ENCODE measurements around the gene MMP2. TPM values are rescaled to one million over a fixed set of nuclear protein-coding genes. Genes with fewer than 3 reads are reported as not detected.

The MMP2 gene
- total RNA-seq, 1 experiment from 2014 or later = 0.91 TPM

DNA sequence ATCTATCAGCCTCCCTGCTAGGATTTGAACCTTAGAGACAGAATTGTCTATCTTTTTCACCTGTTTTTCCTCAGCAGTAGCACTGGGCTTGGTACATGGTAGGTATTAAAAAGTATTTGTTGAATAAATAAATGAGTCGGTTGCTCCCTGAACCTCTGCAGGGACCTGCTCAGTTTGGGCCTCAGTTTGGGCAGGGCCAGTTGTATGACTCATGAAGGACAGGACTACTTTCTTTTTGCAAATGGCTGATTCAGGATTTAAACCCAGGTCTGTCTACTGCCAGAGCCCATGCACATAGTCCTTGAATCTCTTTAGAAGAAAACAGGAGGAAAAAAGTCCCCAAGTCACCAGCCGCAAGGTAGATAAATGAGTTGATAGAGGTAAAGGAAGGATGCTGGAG is 3.1 kb downstream of the MMP2 start:
- H3K4me3 Mint-ChIP-seq (ENCODE audit: unreplicated experiment) = no peak overlapping the region
- H3K27ac Mint-ChIP-seq (ENCODE audit: unreplicated experiment) = no peak overlapping the region
- CTCF ChIA-PET = no interaction called here
- no peak for DNase-seq
- POLR2A ChIA-PET = no interaction called here
- no peaks in the 10 kb centered on the region for H3K9me3 Mint-ChIP-seq (ENCODE audit: unreplicated experiment)
- H3K36me3 ChIP-seq (ENCODE audit: control insufficient read depth, insufficient read depth, low read length) = no peaks in the 10 kb centered on the region
- H3K9me3 ChIP-seq = no peaks in the 10 kb centered on the region
- no TSS peak for BruUV-seq (replicated peaks)
- H3K4me1 ChIP-seq = no peaks in the 10 kb centered on the region
- no peaks in the 10 kb centered on the region for H3K27me3 ChIP-seq (replicated peaks; ENCODE audit: control insufficient read depth, insufficient read depth, low read length)
- intact Hi-C loops (cut with micrococcal nuclease; ENCODE audit: unreplicated experiment) = no loop called here
- H3K27me3 Mint-ChIP-seq (ENCODE audit: insufficient read depth, unreplicated experiment) = peaks cover 18% of the 10 kb centered on the region
- no peaks in the 10 kb centered on the region for H3K36me3 Mint-ChIP-seq (ENCODE audit: insufficient read depth, unreplicated experiment)
- H3K4me3 ChIP-seq (ENCODE audit: low read depth, low read length) = no peak overlapping the region
- TF ChIP-seq, protein P1, sequence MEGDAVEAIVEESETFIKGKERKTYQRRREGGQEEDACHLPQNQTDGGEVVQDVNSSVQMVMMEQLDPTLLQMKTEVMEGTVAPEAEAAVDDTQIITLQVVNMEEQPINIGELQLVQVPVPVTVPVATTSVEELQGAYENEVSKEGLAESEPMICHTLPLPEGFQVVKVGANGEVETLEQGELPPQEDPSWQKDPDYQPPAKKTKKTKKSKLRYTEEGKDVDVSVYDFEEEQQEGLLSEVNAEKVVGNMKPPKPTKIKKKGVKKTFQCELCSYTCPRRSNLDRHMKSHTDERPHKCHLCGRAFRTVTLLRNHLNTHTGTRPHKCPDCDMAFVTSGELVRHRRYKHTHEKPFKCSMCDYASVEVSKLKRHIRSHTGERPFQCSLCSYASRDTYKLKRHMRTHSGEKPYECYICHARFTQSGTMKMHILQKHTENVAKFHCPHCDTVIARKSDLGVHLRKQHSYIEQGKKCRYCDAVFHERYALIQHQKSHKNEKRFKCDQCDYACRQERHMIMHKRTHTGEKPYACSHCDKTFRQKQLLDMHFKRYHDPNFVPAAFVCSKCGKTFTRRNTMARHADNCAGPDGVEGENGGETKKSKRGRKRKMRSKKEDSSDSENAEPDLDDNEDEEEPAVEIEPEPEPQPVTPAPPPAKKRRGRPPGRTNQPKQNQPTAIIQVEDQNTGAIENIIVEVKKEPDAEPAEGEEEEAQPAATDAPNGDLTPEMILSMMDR (IDR thresholded peaks at IDR 0.05; ENCODE audit: insufficient read depth in 1 of 2, low read depth in 1 of 2, low read length in 1 of 2, severe bottlenecking in 1 of 2, unreplicated experiment in 1 of 2) = no peak
- peaks cover 6% of the 10 kb centered on the region for H3K4me1 Mint-ChIP-seq (ENCODE audit: low read depth, unreplicated experiment)

DNA sequence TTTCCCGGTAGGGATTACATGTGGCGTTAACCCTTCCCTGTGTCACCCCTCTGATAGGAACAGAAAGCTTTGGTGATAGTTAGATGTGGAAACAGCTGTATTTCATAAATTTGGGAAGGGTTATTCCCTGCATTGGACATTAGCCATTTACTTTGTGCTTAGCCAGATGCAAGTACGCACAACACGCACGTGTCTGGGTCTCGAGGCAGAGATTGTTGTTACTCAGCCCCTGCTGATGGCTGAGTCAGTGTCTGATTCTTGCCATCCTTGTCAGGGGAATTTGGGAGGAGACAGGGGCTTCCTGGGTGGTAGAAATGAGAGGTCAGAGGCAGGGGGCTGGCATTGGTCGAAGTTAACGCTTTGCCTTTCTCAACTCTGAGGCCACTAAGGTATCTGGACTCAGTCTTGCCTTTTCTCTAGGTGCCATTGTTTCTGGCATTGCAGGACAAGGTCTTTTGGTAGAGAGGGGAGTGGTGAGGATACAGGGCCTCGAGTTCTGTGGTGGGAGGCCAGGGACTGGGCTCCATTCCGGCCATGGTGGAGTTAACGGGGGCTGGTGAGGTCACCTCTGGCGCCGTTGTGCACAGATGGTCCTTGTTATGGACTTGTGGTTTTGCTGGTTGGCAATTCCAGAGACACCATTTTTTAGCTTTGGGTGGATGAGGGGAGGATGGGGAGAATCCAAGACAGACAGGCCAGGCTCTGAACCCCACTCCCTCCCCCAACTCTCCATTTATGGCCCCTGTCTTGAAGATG is 8.2 kb downstream of the MMP2 start:
- Mint-ChIP-seq H3K36me3 (ENCODE audit: insufficient read depth, unreplicated experiment) (no peaks in the 10 kb centered on the region), H3K4me1 (ENCODE audit: low read depth, unreplicated experiment) (no peaks in the 10 kb centered on the region), H3K9me3 (ENCODE audit: unreplicated experiment) (no peaks in the 10 kb centered on the region), H3K27me3 (ENCODE audit: insufficient read depth, unreplicated experiment) (peaks cover 8% of the 10 kb centered on the region), H3K27ac (ENCODE audit: unreplicated experiment) (no peak overlapping the region), H3K4me3 (ENCODE audit: unreplicated experiment) (no peak overlapping the region)
- Histone ChIP-seq H3K36me3 (ENCODE audit: control insufficient read depth, insufficient read depth, low read length) (no peaks in the 10 kb centered on the region), H3K9me3 (no peaks in the 10 kb centered on the region), H3K4me3 (ENCODE audit: low read depth, low read length) (no peak overlapping the region), H3K27me3 (replicated peaks; ENCODE audit: control insufficient read depth, insufficient read depth, low read length) (no peaks in the 10 kb centered on the region), H3K4me1 (no peaks in the 10 kb centered on the region)
- intact Hi-C loops (cut with micrococcal nuclease; ENCODE audit: unreplicated experiment) = no loop called here
- TF ChIP-seq, protein P1 (IDR thresholded peaks at IDR 0.05; ENCODE audit: insufficient read depth in 1 of 2, low read depth in 1 of 2, low read length in 1 of 2, severe bottlenecking in 1 of 2, unreplicated experiment in 1 of 2) = no peak
- ChIA-PET POLR2A (no interaction called here), CTCF (no interaction called here)
- DNase-seq = peak in 1 of 2 experiments; percentile 13
- BruUV-seq (replicated peaks) = no TSS peak

DNA sequence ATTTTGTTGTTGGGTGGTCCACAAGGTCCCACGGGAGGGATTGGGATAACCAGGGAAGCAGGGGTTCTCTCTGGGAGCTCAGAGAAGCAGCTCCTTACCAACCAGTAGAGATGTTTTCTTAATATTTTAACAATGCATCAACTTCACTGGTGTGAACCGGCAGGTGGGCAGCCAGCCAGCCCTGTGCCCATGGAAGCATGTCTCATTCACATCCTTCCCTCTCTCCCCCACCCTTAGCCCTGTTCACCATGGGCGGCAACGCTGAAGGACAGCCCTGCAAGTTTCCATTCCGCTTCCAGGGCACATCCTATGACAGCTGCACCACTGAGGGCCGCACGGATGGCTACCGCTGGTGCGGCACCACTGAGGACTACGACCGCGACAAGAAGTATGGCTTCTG is 9.3 kb downstream of the MMP2 start:
- POLR2A ChIA-PET = no interaction called here
- H3K36me3 ChIP-seq (ENCODE audit: control insufficient read depth, insufficient read depth, low read length) = no peaks in the 10 kb centered on the region
- BruUV-seq (replicated peaks) = no TSS peak
- CTCF ChIA-PET = no interaction called here
- H3K27me3 Mint-ChIP-seq (ENCODE audit: insufficient read depth, unreplicated experiment) = peaks cover 8% of the 10 kb centered on the region
- H3K9me3 ChIP-seq = no peaks in the 10 kb centered on the region
- TF ChIP-seq, protein P1 (IDR thresholded peaks at IDR 0.05; ENCODE audit: insufficient read depth in 1 of 2, low read depth in 1 of 2, low read length in 1 of 2, severe bottlenecking in 1 of 2, unreplicated experiment in 1 of 2) = no peak
- H3K27me3 ChIP-seq (replicated peaks; ENCODE audit: control insufficient read depth, insufficient read depth, low read length) = no peaks in the 10 kb centered on the region
- intact Hi-C loops (cut with micrococcal nuclease; ENCODE audit: unreplicated experiment) = no loop called here
- H3K9me3 Mint-ChIP-seq (ENCODE audit: unreplicated experiment) = no peaks in the 10 kb centered on the region
- H3K4me1 Mint-ChIP-seq (ENCODE audit: low read depth, unreplicated experiment) = no peaks in the 10 kb centered on the region
- peak in 1 of 2 experiments; percentile 9 for DNase-seq
- H3K4me3 Mint-ChIP-seq (ENCODE audit: unreplicated experiment) = no peak overlapping the region
- H3K36me3 Mint-ChIP-seq (ENCODE audit: insufficient read depth, unreplicated experiment) = no peaks in the 10 kb centered on the region
- no peak overlapping the region for H3K4me3 ChIP-seq (ENCODE audit: low read depth, low read length)
- no peaks in the 10 kb centered on the region for H3K4me1 ChIP-seq
- no peak overlapping the region for H3K27ac Mint-ChIP-seq (ENCODE audit: unreplicated experiment)
